Activated T-cell treated with anti-CD3 and anti-CD28 coated beads for 1 hour (primary cell): Measurements from ENCODE around the gene SKA2.
"Not testable (repeated sequence)": the region's sequence is repeated elsewhere in the genome, so short reads cannot be mapped to it uniquely, and the experiment has no call there.

Experiments
- DNase-seq: peaks from one replicate; pipeline ENCODE4 v3.0.0-alpha.2; 2020; ENCODE audit warnings: low read depth

Gene SKA2

GRCh38 chr17:59151591-59151990 lies 3.4 kb downstream of the SKA2 start:
- no peak for DNase-seq

GRCh38 chr17:59151006-59151405 lies 4.0 kb downstream of the SKA2 start:
- no peak for DNase-seq

- no peak for DNase-seq
Observed at GRCh38 chr17:59149841-59150511, 5.0 kb downstream of the SKA2 start.

GRCh38 chr17:59149051-59149450 lies 5.9 kb downstream of the SKA2 start:
- DNase-seq = no peak

GRCh38 chr17:59145571-59146096 lies 9.4 kb downstream of the SKA2 start:
- no peak for DNase-seq

GRCh38 chr17:59141860-59142259 lies 13.1 kb downstream of the SKA2 start:
- DNase-seq = no peak

- no peak for DNase-seq
Observed at GRCh38 chr17:59139939-59140338, 15.0 kb downstream of the SKA2 start.

GRCh38 chr17:59138339-59138738 lies 16.6 kb downstream of the SKA2 start:
- DNase-seq = not testable (repeated sequence)

GRCh38 chr17:59131131-59131530 lies 23.9 kb downstream of the SKA2 start:
- DNase-seq = no peak

- DNase-seq = no peak
Observed at GRCh38 chr17:59129814-59130213, 25.2 kb downstream of the SKA2 start.

- no peak for DNase-seq
Observed at GRCh38 chr17:59126809-59127417, 28.1 kb downstream of the SKA2 start.

- DNase-seq = no peak
Observed at GRCh38 chr17:59124665-59125064, 30.3 kb downstream of the SKA2 start.

- DNase-seq = no peak
Observed at GRCh38 chr17:59121901-59122480, 33.0 kb downstream of the SKA2 start.

GRCh38 chr17:59115474-59115873 lies 39.5 kb downstream of the SKA2 start:
- no peak for DNase-seq

- no peak for DNase-seq
Observed at GRCh38 chr17:59111539-59111938, 43.4 kb downstream of the SKA2 start.

GRCh38 chr17:59110973-59111372 lies 44.0 kb downstream of the SKA2 start:
- no peak for DNase-seq

- DNase-seq = no peak
Observed at GRCh38 chr17:59108400-59109102, 46.4 kb downstream of the SKA2 start.

- DNase-seq = no peak
Observed at GRCh38 chr17:59107306-59107670, 47.7 kb downstream of the SKA2 start.

GRCh38 chr17:59106463-59107305 lies 48.3 kb downstream of the SKA2 start, which contains the start of gene TRIM37:
Gene TRIM37, minus strand, starts transcription at chr17:59106880. Its CDS starts 419 bp downstream, at chr17:59106461.
- peak; percentile 97 for DNase-seq

GRCh38 chr17:59105852-59106462 lies 49.0 kb downstream of the SKA2 start:
- peak; percentile 63 for DNase-seq

- DNase-seq = no peak
Observed at GRCh38 chr17:59101178-59101577, 53.8 kb downstream of the SKA2 start.
